Measurements from ENCODE around the gene FCN3. TPM values are rescaled to one million over a fixed set of nuclear protein-coding genes. Genes with fewer than 3 reads are reported as not detected.
A peak's percentile ranks its signal among the peaks of the same experiment; 100 is the strongest.

The FCN3 gene
- total and polyA plus RNA-seq, 9 of the 15 experiments (the other 6 are each of a cell fraction or from before 2014, with no cell fraction given), result 0.49 TPM; not detected in 8

GRCh38 chr1:27348861-27349783, 25.5 kb downstream of the FCN3 start (continued):
- TF ChIP-seq, protein P1, sequence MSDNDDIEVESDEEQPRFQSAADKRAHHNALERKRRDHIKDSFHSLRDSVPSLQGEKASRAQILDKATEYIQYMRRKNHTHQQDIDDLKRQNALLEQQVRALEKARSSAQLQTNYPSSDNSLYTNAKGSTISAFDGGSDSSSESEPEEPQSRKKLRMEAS (CRISPR knock-in tag; IDR thresholded peaks at IDR 0.05), result peak; percentile 69; the same call in 1 of the 2 replicates
- TF ChIP-seq BCLAF1 (IDR thresholded peaks at IDR 0.05; ENCODE audit: borderline replicate concordance in 1 of 2, control insufficient read depth in 1 of 2, low read depth in 2 of 2, low read length in 1 of 2) (no peak), NRF1 (conservative IDR thresholded peaks at IDR 0.05 in 1 of 2, IDR thresholded peaks at IDR 0.05 in 1 of 2) (0 out of 4 replicates have a peak, but pooled peaks of 1 of the 2 experiments have one; percentile 17), ZNF165 (CRISPR knock-in tag; IDR thresholded peaks at IDR 0.05; ENCODE audit: borderline replicate concordance) (no peak), SAP30 (IDR thresholded peaks at IDR 0.05; ENCODE audit: borderline replicate concordance, insufficient read depth, low read depth, low read length, poor library complexity, severe bottlenecking) (no peak), RBFOX2 (IDR thresholded peaks at IDR 0.05; ENCODE audit: low read depth, low read length) (peak; percentile 55), CREB3L1 (IDR thresholded peaks at IDR 0.05; ENCODE audit: borderline replicate concordance, low read depth) (peak; percentile 54; the same call in 1 of the 2 replicates), HNRNPL (IDR thresholded peaks at IDR 0.05; ENCODE audit: low read depth, low read length) (peak; percentile 60; the same call in 1 of the 2 replicates)
- TF ChIP-seq, protein P2, sequence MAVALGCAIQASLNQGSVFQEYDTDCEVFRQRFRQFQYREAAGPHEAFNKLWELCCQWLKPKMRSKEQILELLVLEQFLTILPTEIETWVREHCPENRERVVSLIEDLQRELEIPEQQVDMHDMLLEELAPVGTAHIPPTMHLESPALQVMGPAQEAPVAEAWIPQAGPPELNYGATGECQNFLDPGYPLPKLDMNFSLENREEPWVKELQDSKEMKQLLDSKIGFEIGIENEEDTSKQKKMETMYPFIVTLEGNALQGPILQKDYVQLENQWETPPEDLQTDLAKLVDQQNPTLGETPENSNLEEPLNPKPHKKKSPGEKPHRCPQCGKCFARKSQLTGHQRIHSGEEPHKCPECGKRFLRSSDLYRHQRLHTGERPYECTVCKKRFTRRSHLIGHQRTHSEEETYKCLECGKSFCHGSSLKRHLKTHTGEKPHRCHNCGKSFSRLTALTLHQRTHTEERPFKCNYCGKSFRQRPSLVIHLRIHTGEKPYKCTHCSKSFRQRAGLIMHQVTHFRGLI (CRISPR knock-in tag; IDR thresholded peaks at IDR 0.05), result no peak
- TF ChIP-seq, protein P3, sequence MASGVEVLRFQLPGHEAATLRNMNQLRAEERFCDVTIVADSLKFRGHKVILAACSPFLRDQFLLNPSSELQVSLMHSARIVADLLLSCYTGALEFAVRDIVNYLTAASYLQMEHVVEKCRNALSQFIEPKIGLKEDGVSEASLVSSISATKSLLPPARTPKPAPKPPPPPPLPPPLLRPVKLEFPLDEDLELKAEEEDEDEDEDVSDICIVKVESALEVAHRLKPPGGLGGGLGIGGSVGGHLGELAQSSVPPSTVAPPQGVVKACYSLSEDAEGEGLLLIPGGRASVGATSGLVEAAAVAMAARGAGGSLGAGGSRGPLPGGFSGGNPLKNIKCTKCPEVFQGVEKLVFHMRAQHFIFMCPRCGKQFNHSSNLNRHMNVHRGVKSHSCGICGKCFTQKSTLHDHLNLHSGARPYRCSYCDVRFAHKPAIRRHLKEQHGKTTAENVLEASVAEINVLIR (CRISPR knock-in tag; IDR thresholded peaks at IDR 0.05), result no peak
- TF ChIP-seq, protein P4, sequence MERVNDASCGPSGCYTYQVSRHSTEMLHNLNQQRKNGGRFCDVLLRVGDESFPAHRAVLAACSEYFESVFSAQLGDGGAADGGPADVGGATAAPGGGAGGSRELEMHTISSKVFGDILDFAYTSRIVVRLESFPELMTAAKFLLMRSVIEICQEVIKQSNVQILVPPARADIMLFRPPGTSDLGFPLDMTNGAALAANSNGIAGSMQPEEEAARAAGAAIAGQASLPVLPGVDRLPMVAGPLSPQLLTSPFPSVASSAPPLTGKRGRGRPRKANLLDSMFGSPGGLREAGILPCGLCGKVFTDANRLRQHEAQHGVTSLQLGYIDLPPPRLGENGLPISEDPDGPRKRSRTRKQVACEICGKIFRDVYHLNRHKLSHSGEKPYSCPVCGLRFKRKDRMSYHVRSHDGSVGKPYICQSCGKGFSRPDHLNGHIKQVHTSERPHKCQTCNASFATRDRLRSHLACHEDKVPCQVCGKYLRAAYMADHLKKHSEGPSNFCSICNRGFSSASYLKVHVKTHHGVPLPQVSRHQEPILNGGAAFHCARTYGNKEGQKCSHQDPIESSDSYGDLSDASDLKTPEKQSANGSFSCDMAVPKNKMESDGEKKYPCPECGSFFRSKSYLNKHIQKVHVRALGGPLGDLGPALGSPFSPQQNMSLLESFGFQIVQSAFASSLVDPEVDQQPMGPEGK (CRISPR knock-in tag; IDR thresholded peaks at IDR 0.05; ENCODE audit: borderline replicate concordance), result no peak
